Right lobe of liver (tissue), 4 donors: ENCODE data around the gene BCAP31.

ENCODE experiments used
- CTCF ChIP-seq, 4 donors: fragments of 200-600 bp in 3 of 4; fragments of 450-650 bp in 1 of 4; IDR thresholded peaks; one replicate each; pipeline versions ENCODE4 v1.5.1 to v1.8.0; 2016 to 2022; ENCODE audit warnings: antibody characterized with exemption in 4 of 4, mild to moderate bottlenecking in 2 of 4
- POLR2A ChIP-seq: fragments of 450-650 bp; IDR thresholded peaks from one replicate; pipeline ENCODE4 v1.6.1; 2017; ENCODE audit warnings: antibody characterized with exemption, mild to moderate bottlenecking
- donor health status: DM: no; HTN: no; CAD: no.
- donor health status: DM: no; HTN: no; CAD: no.
- donor health status: DM: no; HTN: yes; CAD: no.

GRCh38 chrX:153750127-153750774 lies 26.1 kb upstream of the BCAP31 start:
- TF ChIP-seq CTCF (IDR thresholded peaks at IDR 0.05) (no peak), POLR2A (no peak)
